ENCODE measurements around the gene FIBP. TPM values are rescaled to one million over a fixed set of nuclear protein-coding genes. Genes with fewer than 3 reads are reported as not detected.

The FIBP gene
- total and polyA plus RNA-seq, 2 donors (not counting 3 experiments of a cell fraction or from before 2014, with no cell fraction given), result 105 to 162 TPM

DNA sequence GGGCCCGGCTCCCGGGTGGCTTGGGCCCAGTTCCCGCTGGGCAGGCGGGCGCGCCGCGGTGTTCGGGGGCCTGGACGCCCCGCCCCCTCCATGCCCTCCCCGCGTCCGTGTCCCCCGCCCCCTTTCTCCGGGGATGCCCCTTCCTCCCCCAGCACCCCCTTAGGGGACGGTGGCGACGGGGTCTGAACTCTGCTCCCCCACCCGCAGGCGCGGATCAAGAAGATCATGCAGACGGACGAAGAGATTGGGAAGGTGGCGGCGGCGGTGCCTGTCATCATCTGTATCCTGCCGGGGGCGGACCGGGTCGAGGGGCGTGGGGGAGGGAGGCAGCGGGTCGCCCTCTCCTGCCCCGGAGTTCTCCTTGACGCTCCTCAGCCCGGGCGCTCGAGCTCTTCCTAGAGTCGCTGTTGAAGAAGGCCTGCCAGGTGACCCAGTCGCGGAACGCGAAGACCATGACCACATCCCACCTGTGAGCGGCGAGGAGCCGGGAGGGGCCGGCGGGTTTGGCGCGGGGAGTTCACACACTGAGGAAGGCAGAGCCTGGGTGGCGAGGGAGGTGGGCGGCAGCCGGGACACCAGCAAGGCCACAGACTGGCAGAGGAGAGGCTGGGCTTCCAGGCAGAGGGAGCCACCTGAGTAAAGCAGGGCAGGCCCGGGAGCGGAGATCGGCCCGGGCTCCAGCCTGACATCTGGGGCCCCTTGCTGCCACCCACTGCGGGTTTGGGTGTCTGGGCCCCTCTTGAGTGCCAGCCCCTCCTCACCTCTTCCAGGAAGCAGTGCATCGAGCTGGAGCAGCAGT, 31.5 kb upstream of the FIBP start:
- no peak for FAIRE-seq
- POLR2A ChIA-PET, result no interaction called here
- no peaks in the 10 kb centered on the region for H4K20me1 ChIP-seq (replicated peaks; ENCODE audit: control insufficient read depth, extremely low read depth, insufficient read depth, low read length)
- no peaks in the 10 kb centered on the region for H3K9me1 ChIP-seq (replicated peaks; ENCODE audit: control insufficient read depth, extremely low read depth, insufficient read depth, low read length)
- CTCF ChIA-PET, result interaction anchor here (1.0 to 1.4 kb wide), 3 partner anchors 13 to 35 kb away, joined by 3 to 4 read pairs (median 3); partner anchors contain the start of gene FIBP
- dilution Hi-C loops (cut with MboI; ENCODE audit: extremely low pct_ligation_motif_present, low sequenced_read_pairs), result no loop called here
- no peak overlapping the region for H3K27ac ChIP-seq (ENCODE audit: insufficient read depth, low read depth, low read length)
- TF ChIP-seq FOS (IDR thresholded peaks at IDR 0.05; ENCODE audit: borderline replicate concordance, insufficient read depth, low read length) (no peak), POLR2A (IDR thresholded peaks at IDR 0.05; ENCODE audit: low read depth, low read length) (peak; percentile 10), POLR2AphosphoS5 (IDR thresholded peaks at IDR 0.05; ENCODE audit: insufficient read depth, low read depth, low read length) (peak; percentile 5)
- TF ChIP-seq, protein P1, sequence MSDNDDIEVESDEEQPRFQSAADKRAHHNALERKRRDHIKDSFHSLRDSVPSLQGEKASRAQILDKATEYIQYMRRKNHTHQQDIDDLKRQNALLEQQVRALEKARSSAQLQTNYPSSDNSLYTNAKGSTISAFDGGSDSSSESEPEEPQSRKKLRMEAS (IDR thresholded peaks at IDR 0.05; ENCODE audit: insufficient read depth, insufficient read length), result no peak
- peak overlapping the region; percentile 79 for H3K4me2 ChIP-seq (ENCODE audit: insufficient read depth, low read length)
- peaks cover 6 to 9% of the 10 kb centered on the region in 2 experiments for H3K36me3 ChIP-seq (ENCODE audit: control insufficient read depth in 2 of 2, extremely low read depth in 1 of 2, insufficient read depth in 2 of 2, low read length in 2 of 2)
- H3K9me3 ChIP-seq (replicated peaks; ENCODE audit: control insufficient read depth, insufficient read depth, low read length), result no peaks in the 10 kb centered on the region
- H3K27me3 ChIP-seq (ENCODE audit: control insufficient read depth in 2 of 2, insufficient read depth in 2 of 2, low read length in 2 of 2), result no peaks in the 10 kb centered on the region
- no TSS peak for BruUV-seq (replicated peaks)
- H3K4me3 ChIP-seq (replicated peaks in 1 of 3; ENCODE audit: insufficient read depth in 1 of 3, low read depth in 1 of 3, low read length in 3 of 3), result peak overlapping the region; percentile 63 to 84 (median 70)
- peaks cover 46% of the 10 kb centered on the region for H3K4me1 ChIP-seq (ENCODE audit: control insufficient read depth, extremely low read depth, insufficient read depth, low read length)
- peak overlapping the region; percentile 77 for H2AFZ ChIP-seq (ENCODE audit: low read depth, low read length)
- DNase-seq (ENCODE audit: low read depth, low spot score), result peak; percentile 32
- peak overlapping the region; percentile 40 for H3K9ac ChIP-seq (replicated peaks; ENCODE audit: extremely low read depth, insufficient read depth, low read length)
- peaks cover 37% of the 10 kb centered on the region for H3K79me2 ChIP-seq (ENCODE audit: control insufficient read depth, insufficient read depth, low read length)
- intact Hi-C loops (cut with micrococcal nuclease), result loop anchor here (1.0 to 5.0 kb wide), 5 partner anchors 31 to 133 kb away; partner anchors contain the start of genes BANF1, EIF1AD, FIBP and SART1

DNA sequence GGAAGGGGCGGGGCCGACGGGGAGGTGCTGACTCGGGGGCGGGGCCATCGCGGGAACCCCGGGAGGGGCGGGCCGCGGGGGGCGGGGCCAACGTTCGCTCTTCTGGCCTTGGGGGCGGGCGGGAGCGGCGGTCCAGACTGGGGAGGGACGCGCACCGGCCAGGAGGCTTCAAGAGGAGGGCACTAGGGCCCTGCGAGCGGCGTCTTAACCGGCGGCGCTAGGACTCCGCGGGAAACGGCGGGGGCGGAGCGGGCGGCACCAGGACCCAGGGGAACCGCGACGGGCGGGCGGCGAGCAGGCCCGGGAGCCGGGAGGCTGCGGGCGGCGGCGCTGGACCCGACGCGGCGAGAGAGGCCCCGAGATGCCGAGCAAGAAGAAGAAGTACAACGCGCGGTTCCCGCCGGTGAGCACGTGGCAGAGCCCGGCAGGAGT, 30.9 kb upstream of the FIBP start, which contains the start of gene DRAP1:
TSS of gene DRAP1 (plus strand) at position 286 of the 432 bp plus-strand sequence. CDS start at position 362, 76 bp downstream.
- no peaks in the 10 kb centered on the region for H3K9me3 ChIP-seq (replicated peaks; ENCODE audit: control insufficient read depth, insufficient read depth, low read length)
- peak within 1 kb of the TSS; percentile 79 for H3K4me2 ChIP-seq (ENCODE audit: insufficient read depth, low read length)
- ChIA-PET CTCF (interaction anchor here (1.0 to 4.9 kb wide), 3 partner anchors 14 to 31 kb away, joined by 3 to 73 read pairs (median 4); partner anchors contain the start of genes CCDC85B and FIBP), POLR2A (interaction anchor here (2.1 kb wide), 1 partner anchor 29 kb away, joined by 7 read pairs; the partner anchor contains the start of gene CCDC85B)
- dilution Hi-C loops (cut with MboI; ENCODE audit: extremely low pct_ligation_motif_present, low sequenced_read_pairs), result no loop called here
- no peaks in the 10 kb centered on the region for H4K20me1 ChIP-seq (replicated peaks; ENCODE audit: control insufficient read depth, extremely low read depth, insufficient read depth, low read length)
- BruUV-seq (replicated peaks), result no TSS peak
- H3K9ac ChIP-seq (replicated peaks; ENCODE audit: extremely low read depth, insufficient read depth, low read length), result peak within 1 kb of the TSS; percentile 92
- H3K27me3 ChIP-seq (ENCODE audit: control insufficient read depth in 2 of 2, insufficient read depth in 2 of 2, low read length in 2 of 2), result no peaks in the 10 kb centered on the region
- DNase-seq (ENCODE audit: low read depth, low spot score) (peak; percentile 97), FAIRE-seq (peak; percentile 86)
- peak within 1 kb of the TSS; percentile 77 for H2AFZ ChIP-seq (ENCODE audit: low read depth, low read length)
- peaks cover 49% of the 10 kb centered on the region for H3K4me1 ChIP-seq (ENCODE audit: control insufficient read depth, extremely low read depth, insufficient read depth, low read length)
- peak within 1 kb of the TSS; percentile 92 for H3K27ac ChIP-seq (ENCODE audit: insufficient read depth, low read depth, low read length)
- intact Hi-C loops (cut with micrococcal nuclease), result loop anchor here (1.0 to 5.0 kb wide), 5 partner anchors 31 to 133 kb away; partner anchors contain the start of genes BANF1, EIF1AD, FIBP and SART1
- H3K4me3 ChIP-seq (replicated peaks in 1 of 3; ENCODE audit: insufficient read depth in 1 of 3, low read depth in 1 of 3, low read length in 3 of 3), result peak within 1 kb of the TSS; percentile 70 to 90 (median 71)
- peaks cover 6 to 9% of the 10 kb centered on the region in 2 experiments for H3K36me3 ChIP-seq (ENCODE audit: control insufficient read depth in 2 of 2, extremely low read depth in 1 of 2, insufficient read depth in 2 of 2, low read length in 2 of 2)
- TF ChIP-seq GATA2 (IDR thresholded peaks at IDR 0.05; ENCODE audit: insufficient read depth, insufficient read length, low read depth, low read length), result no peak
- TF ChIP-seq, protein P1 (IDR thresholded peaks at IDR 0.05; ENCODE audit: insufficient read depth, insufficient read length), result peak; percentile 12
- peak; percentile 23 for TF ChIP-seq POLR2A (IDR thresholded peaks at IDR 0.05; ENCODE audit: low read depth, low read length)
- TF ChIP-seq, protein P2, sequence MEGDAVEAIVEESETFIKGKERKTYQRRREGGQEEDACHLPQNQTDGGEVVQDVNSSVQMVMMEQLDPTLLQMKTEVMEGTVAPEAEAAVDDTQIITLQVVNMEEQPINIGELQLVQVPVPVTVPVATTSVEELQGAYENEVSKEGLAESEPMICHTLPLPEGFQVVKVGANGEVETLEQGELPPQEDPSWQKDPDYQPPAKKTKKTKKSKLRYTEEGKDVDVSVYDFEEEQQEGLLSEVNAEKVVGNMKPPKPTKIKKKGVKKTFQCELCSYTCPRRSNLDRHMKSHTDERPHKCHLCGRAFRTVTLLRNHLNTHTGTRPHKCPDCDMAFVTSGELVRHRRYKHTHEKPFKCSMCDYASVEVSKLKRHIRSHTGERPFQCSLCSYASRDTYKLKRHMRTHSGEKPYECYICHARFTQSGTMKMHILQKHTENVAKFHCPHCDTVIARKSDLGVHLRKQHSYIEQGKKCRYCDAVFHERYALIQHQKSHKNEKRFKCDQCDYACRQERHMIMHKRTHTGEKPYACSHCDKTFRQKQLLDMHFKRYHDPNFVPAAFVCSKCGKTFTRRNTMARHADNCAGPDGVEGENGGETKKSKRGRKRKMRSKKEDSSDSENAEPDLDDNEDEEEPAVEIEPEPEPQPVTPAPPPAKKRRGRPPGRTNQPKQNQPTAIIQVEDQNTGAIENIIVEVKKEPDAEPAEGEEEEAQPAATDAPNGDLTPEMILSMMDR (IDR thresholded peaks at IDR 0.05; ENCODE audit: extremely low read depth in 1 of 2, insufficient read depth in 1 of 2, low read depth in 1 of 2, low read length in 2 of 2), result no peak
- TF ChIP-seq POLR2AphosphoS5 (IDR thresholded peaks at IDR 0.05; ENCODE audit: insufficient read depth, low read depth, low read length), result peak; percentile 67
- no peaks in the 10 kb centered on the region for H3K9me1 ChIP-seq (replicated peaks; ENCODE audit: control insufficient read depth, extremely low read depth, insufficient read depth, low read length)
- peaks cover 37% of the 10 kb centered on the region for H3K79me2 ChIP-seq (ENCODE audit: control insufficient read depth, insufficient read depth, low read length)
